ENCODE measurements around the gene MAPT. TPM values are rescaled to one million over a fixed set of nuclear protein-coding genes. Genes with fewer than 3 reads are reported as not detected.

Gene MAPT
- total and polyA plus RNA-seq, 2 experiments from 2014 or later: 0.37 to 0.71 TPM

- Histone ChIP-seq H3K27me3 (no peaks in the 10 kb centered on the region), H3K36me3 (replicated peaks; ENCODE audit: insufficient read depth, low read depth) (no peaks in the 10 kb centered on the region), H3K4me1 (ENCODE audit: insufficient read depth) (no peaks in the 10 kb centered on the region), H3K4me2 (no peak overlapping the region), H4K20me1 (ENCODE audit: insufficient read depth, poor library complexity, severe bottlenecking) (no peaks in the 10 kb centered on the region), H3K27ac (no peak overlapping the region), H3K9me2 (replicated peaks; ENCODE audit: insufficient read depth) (no peaks in the 10 kb centered on the region), H3K79me2 (no peaks in the 10 kb centered on the region), H3K9me3 (ENCODE audit: low read depth) (no peaks in the 10 kb centered on the region), H3K4me3 (no peak overlapping the region), H2AFZ (no peak overlapping the region)
- no peak for TF ChIP-seq EZH2phosphoT487 (IDR thresholded peaks at IDR 0.05; ENCODE audit: low read depth, severe bottlenecking, unreplicated experiment)
- no peak for DNase-seq (ENCODE audit: low spot score)
- WGBS (ENCODE audit: low lambda C conversion rate, missing lambda C conversion rate): 89% methylated on average over 12 of the region's 12 CpGs
Observed at GRCh38 chr17:45973099-45973780, 78.9 kb downstream of the MAPT start.

GRCh38 chr17:45973946-45974859 is 79.8 kb downstream of the MAPT start:
- TF ChIP-seq CTCF (IDR thresholded peaks at IDR 0.05; ENCODE audit: poor library complexity) (no peak), EZH2 (IDR thresholded peaks at IDR 0.05; ENCODE audit: borderline replicate concordance) (no peak), EZH2phosphoT487 (IDR thresholded peaks at IDR 0.05; ENCODE audit: low read depth, severe bottlenecking, unreplicated experiment) (no peak)
- no peaks in the 10 kb centered on the region for H3K27me3 ChIP-seq
- H4K20me1 ChIP-seq (ENCODE audit: insufficient read depth, poor library complexity, severe bottlenecking): no peaks in the 10 kb centered on the region
- no peaks in the 10 kb centered on the region for H3K9me2 ChIP-seq (replicated peaks; ENCODE audit: insufficient read depth)
- no peaks in the 10 kb centered on the region for H3K4me1 ChIP-seq (ENCODE audit: insufficient read depth)
- H3K4me2 ChIP-seq: no peak overlapping the region
- H3K79me2 ChIP-seq: no peaks in the 10 kb centered on the region
- no peak overlapping the region for H2AFZ ChIP-seq
- WGBS (ENCODE audit: low lambda C conversion rate, missing lambda C conversion rate): 82% methylated on average over 17 of the region's 17 CpGs
- no peaks in the 10 kb centered on the region for H3K36me3 ChIP-seq (replicated peaks; ENCODE audit: insufficient read depth, low read depth)
- H3K27ac ChIP-seq: no peak overlapping the region
- no peak for DNase-seq (ENCODE audit: low spot score)
- no peak overlapping the region for H3K4me3 ChIP-seq
- no peaks in the 10 kb centered on the region for H3K9me3 ChIP-seq (ENCODE audit: low read depth)

- H3K4me2 ChIP-seq: no peak overlapping the region
- H3K27me3 ChIP-seq: no peaks in the 10 kb centered on the region
- DNase-seq (ENCODE audit: low spot score): no peak
- no peak overlapping the region for H3K27ac ChIP-seq
- H3K79me2 ChIP-seq: no peaks in the 10 kb centered on the region
- no peaks in the 10 kb centered on the region for H3K9me3 ChIP-seq (ENCODE audit: low read depth)
- no peak overlapping the region for H3K4me3 ChIP-seq
- WGBS (ENCODE audit: low lambda C conversion rate, missing lambda C conversion rate): 85% methylated on average over 10 of the region's 10 CpGs
- H3K4me1 ChIP-seq (ENCODE audit: insufficient read depth): no peaks in the 10 kb centered on the region
- no peak for TF ChIP-seq EZH2 (IDR thresholded peaks at IDR 0.05; ENCODE audit: borderline replicate concordance)
- no peak for TF ChIP-seq EZH2phosphoT487 (IDR thresholded peaks at IDR 0.05; ENCODE audit: low read depth, severe bottlenecking, unreplicated experiment)
- no peak for TF ChIP-seq CTCF (IDR thresholded peaks at IDR 0.05; ENCODE audit: poor library complexity)
- H3K9me2 ChIP-seq (replicated peaks; ENCODE audit: insufficient read depth): no peaks in the 10 kb centered on the region
- H2AFZ ChIP-seq: no peak overlapping the region
- H4K20me1 ChIP-seq (ENCODE audit: insufficient read depth, poor library complexity, severe bottlenecking): no peaks in the 10 kb centered on the region
- no peaks in the 10 kb centered on the region for H3K36me3 ChIP-seq (replicated peaks; ENCODE audit: insufficient read depth, low read depth)
Observed at GRCh38 chr17:45974916-45975630, 80.7 kb downstream of the MAPT start.
